IMR-90 (cell line): Measurements from ENCODE around the gene CROCC. TPM values are rescaled to one million over a fixed set of nuclear protein-coding genes. Genes with fewer than 3 reads are reported as not detected.

ENCODE experiments used
- ATAC-seq: fragments of 200-7000 bp; cut with Tn5 transposase; 2 replicates; pipeline ENCODE4 v1.9.1; 2020; ENCODE audit warnings: low read depth, mild to moderate bottlenecking, moderate library complexity
- BruUV-seq: library from RNA; stranded (reverse); fragments of 400-500 nt; replicated peaks from 2 replicates; lab custom pipeline; 2021; lab: Mats Ljungman, UMichigan
- CTCF ChIA-PET: fragments of 300-600 bp; formaldehyde crosslinking; extraction: SDS; loops from one replicate; lab custom pipeline; 2021; ENCODE audit warnings: antibody characterized with exemption; lab: Yijun Ruan, JAX
- POLR2A ChIA-PET: fragments of 300-600 bp; sonication (Branson Sonifier 250); formaldehyde crosslinking; loops from one replicate; lab custom pipeline; 2022; ENCODE audit warnings: antibody characterized with exemption; ENCODE audit not compliant: unreplicated experiment; lab: Charles Lee
- DNase-seq: peaks from one replicate; pipeline ENCODE4 v3.0.0; 2013
- H2AFZ ChIP-seq: replicated peaks from 2 replicates; pipeline ENCODE3; 2013; ENCODE audit warnings: low read length, mild to moderate bottlenecking; ENCODE audit not compliant: poor library complexity
- H2AK5ac ChIP-seq: 2 replicates; pipeline ENCODE4 v1.6.1; 2013; ENCODE audit warnings: low read depth, low read length, inconsistent platforms
- H2AK9ac ChIP-seq: replicated peaks from 2 replicates; pipeline ENCODE3; 2013; ENCODE audit warnings: mild to moderate bottlenecking, low read depth, low read length, moderate library complexity; ENCODE audit not compliant: poor library complexity
- H2BK120ac ChIP-seq: 2 replicates; pipeline ENCODE4 v1.6.1; 2013; ENCODE audit warnings: low read depth, low read length, inconsistent platforms
- H2BK15ac ChIP-seq: 3 replicates; pipeline ENCODE4 v1.6.1; 2013; ENCODE audit warnings: low read depth, low read length, inconsistent platforms
- H2BK20ac ChIP-seq: 2 replicates; pipeline ENCODE4 v1.6.1; 2013; ENCODE audit warnings: low read depth, mild to moderate bottlenecking, inconsistent platforms, low read length, moderate library complexity
- H2BK5ac ChIP-seq: 2 replicates; pipeline ENCODE4 v1.6.1; 2013; ENCODE audit warnings: mild to moderate bottlenecking, low read depth, low read length, inconsistent platforms; ENCODE audit not compliant: poor library complexity, severe bottlenecking
- H3K14ac ChIP-seq: replicated peaks from 2 replicates; pipeline ENCODE4 v1.6.1; 2013; ENCODE audit warnings: low read depth, low read length, inconsistent platforms
- H3K18ac ChIP-seq: 2 replicates; pipeline ENCODE4 v1.6.1; 2013; ENCODE audit warnings: low read depth, low read length, control low read depth
- H3K23ac ChIP-seq: 2 replicates; pipeline ENCODE4 v1.6.1; 2013; ENCODE audit warnings: low read depth, low read length, inconsistent platforms
- H3K27ac ChIP-seq: 2 replicates; pipeline ENCODE4 v1.5.1; 2013; ENCODE audit warnings: mild to moderate bottlenecking, control low read depth, low read length; ENCODE audit not compliant: insufficient read depth
- H3K27me3 ChIP-seq: 2 replicates; pipeline ENCODE4 v1.6.1; 2013; ENCODE audit warnings: low read length; ENCODE audit not compliant: control insufficient read depth, insufficient read depth
- H3K36me3 ChIP-seq: 2 replicates; pipeline ENCODE4 v1.6.1; 2013; ENCODE audit warnings: low read length, mixed read lengths; ENCODE audit not compliant: control insufficient read depth, insufficient read depth
- H3K4ac ChIP-seq: 2 replicates; pipeline ENCODE4 v1.6.1; 2013; ENCODE audit warnings: low read depth, low read length, inconsistent platforms
- H3K4me1 ChIP-seq: 2 replicates; pipeline ENCODE4 v1.6.1; 2013; ENCODE audit warnings: low read length, mixed read lengths; ENCODE audit not compliant: control insufficient read depth, insufficient read depth
- H3K4me2 ChIP-seq: 2 replicates; pipeline ENCODE4 v1.6.1; 2013; ENCODE audit warnings: low read depth, mild to moderate bottlenecking, control low read depth, low read length, moderate library complexity
- H3K4me3 ChIP-seq: 2 replicates; pipeline ENCODE4 v1.5.1; 2013; ENCODE audit warnings: low read depth, mild to moderate bottlenecking, control low read depth, low read length, moderate library complexity; ENCODE audit not compliant: insufficient read depth
- H3K56ac ChIP-seq: 2 replicates; pipeline ENCODE4 v1.6.1; 2013; ENCODE audit warnings: low read length, inconsistent platforms; ENCODE audit not compliant: insufficient read depth; ENCODE audit errors: extremely low read depth
- H3K79me1 ChIP-seq, 2 experiments: 2 replicates each; pipeline ENCODE4 v1.6.1; 2013; ENCODE audit warnings: low read length in 2 of 2, inconsistent platforms in 1 of 2, low read depth in 1 of 2
- H3K9ac ChIP-seq: 2 replicates; pipeline ENCODE4 v1.6.1; 2013; ENCODE audit warnings: low read depth, low read length, control low read depth
- H3K9me1 ChIP-seq: 2 replicates; pipeline ENCODE4 v1.6.1; 2013; ENCODE audit warnings: low read length, inconsistent platforms; ENCODE audit not compliant: insufficient read depth
- H3K9me3 ChIP-seq: 2 replicates; pipeline ENCODE4 v1.6.1; 2013; ENCODE audit warnings: low read length; ENCODE audit not compliant: control insufficient read depth, insufficient read depth
- H4K20me1 ChIP-seq: 2 replicates; pipeline ENCODE4 v1.6.1; 2013; ENCODE audit warnings: low read length, inconsistent platforms; ENCODE audit not compliant: insufficient read depth
- H4K5ac ChIP-seq: 2 replicates; pipeline ENCODE4 v1.6.1; 2013; ENCODE audit warnings: mild to moderate bottlenecking, low read depth, low read length, control low read depth
- H4K8ac ChIP-seq, 2 experiments: 2 replicates each; pipeline ENCODE4 v1.6.1; 2013; ENCODE audit warnings: low read depth in 2 of 2, low read length in 2 of 2, control low read depth in 1 of 2, inconsistent platforms in 1 of 2
- H4K91ac ChIP-seq: 2 replicates; pipeline ENCODE4 v1.6.1; 2013; ENCODE audit warnings: low read depth, low read length, inconsistent platforms; ENCODE audit not compliant: insufficient read depth
- FOS ChIP-seq: fragments of 150-350 bp; IDR thresholded peaks from 2 replicates; pipeline ENCODE4 v1.6.1; 2016; ENCODE audit warnings: low read depth, low read length
- RAD21 ChIP-seq: IDR thresholded peaks from 2 replicates; pipeline ENCODE4 v1.6.1; 2012; ENCODE audit warnings: low read length, improper control_type of control experiment
- RFX5 ChIP-seq: IDR thresholded peaks from 2 replicates; pipeline ENCODE4 v1.8.0; 2012; ENCODE audit warnings: low read depth, mild to moderate bottlenecking, low read length, moderate library complexity
- WGBS, 2 experiments: methylation state at CpG; one replicate each; pipeline versions ENCODE4 v1.1.5 to v1.1.7; 2013; ENCODE audit warnings: missing lambda C conversion rate in 2 of 2; ENCODE audit not compliant: insufficient read length in 1 of 2; ENCODE audit errors: extremely low coverage in 2 of 2; 5-methylcytosine and 5-hydroxymethylcytosine counted together
- dilution Hi-C: fragments of 300-500 bp; cut with HindIII; formaldehyde crosslinking; loops from one replicate; pipeline ENCODE4 v1.14.3; 2018; ENCODE audit warnings: low sequenced_read_pairs; ENCODE audit not compliant: unreplicated experiment
- in situ Hi-C: fragments of 300-500 bp; cut with MboI; formaldehyde crosslinking; loops from 3 replicates; pipeline ENCODE4 v1.14.3; 2019; ENCODE audit warnings: low sequenced_read_pairs, inconsistent platforms, mixed read lengths
- intact Hi-C: fragments of 100-400 bp; cut with micrococcal nuclease; formaldehyde crosslinking; loops from 2 replicates; pipeline ENCODE4 v1.10.0; 2022
- polyA plus RNA-seq, 3 experiments: library from polyadenylated mRNA; depleted of rRNA; stranded (reverse); fragments of >200 nt; gene quantifications; 2 replicates each; pipeline ENCODE4 v1.2.3, GENCODE V29; 2012; ENCODE audit warnings: low replicate concordance in 1 of 3
- total RNA-seq: library from RNA; depleted of rRNA; stranded (reverse); fragments of >200 nt; gene quantifications from 2 replicates; pipeline ENCODE4 v1.2.3, GENCODE V29; 2012
- TF ChIP-seq, protein P1 (sequence below): conservative IDR thresholded peaks from 2 replicates; pipeline ENCODE4 v1.5.1; 2012; ENCODE audit warnings: mild to moderate bottlenecking, low read depth, low read length, improper control_type of control experiment

The CROCC gene
- total and polyA plus RNA-seq, 2 of the 4 experiments (the other 2 are of a cell fraction): 7.5 to 13.7 TPM

DNA sequence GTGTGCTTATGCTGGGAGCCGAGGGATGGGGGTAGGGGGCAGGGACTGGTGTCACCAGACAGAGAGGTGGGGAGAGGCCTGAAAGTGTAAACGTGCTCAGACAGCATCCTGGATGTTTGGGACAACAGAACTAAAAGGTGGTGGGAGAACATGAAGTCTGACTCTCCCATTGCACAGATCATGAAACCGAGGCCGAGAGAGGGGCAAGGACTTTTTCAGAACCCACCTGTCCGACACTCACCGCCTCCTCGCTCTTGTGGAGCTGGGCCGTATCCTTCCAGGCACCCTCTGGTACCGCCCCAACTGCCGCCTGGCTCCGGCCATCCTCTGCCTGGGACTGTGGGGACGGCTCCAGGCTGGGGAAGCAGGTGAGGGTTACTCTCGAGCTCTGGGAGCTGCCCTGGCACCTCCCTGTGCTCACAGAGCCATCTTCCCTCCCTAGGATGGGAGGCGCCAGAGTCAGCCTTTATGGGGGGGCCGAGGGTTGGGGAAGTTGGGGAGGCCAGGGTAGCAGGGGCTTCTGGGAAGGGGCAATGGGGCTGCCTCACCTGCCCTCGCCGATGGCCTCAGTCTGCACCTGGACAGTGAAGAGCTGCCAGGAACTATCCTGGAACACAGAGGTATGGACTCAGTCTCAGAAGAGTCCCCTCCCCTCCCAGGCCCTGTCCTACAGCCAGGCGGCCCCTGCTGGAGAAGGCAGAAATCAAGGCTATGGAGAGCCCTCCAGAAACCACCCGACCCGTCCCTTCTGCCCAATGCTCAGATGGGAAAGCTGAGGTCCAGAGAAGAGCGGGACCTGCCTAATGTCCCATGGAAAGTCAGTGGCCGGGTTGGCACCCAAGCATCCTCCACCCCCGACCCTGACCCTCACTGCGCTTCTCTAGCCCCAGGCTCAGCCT is 83.0 kb downstream of the CROCC start:
- intact Hi-C loops: no loop called here
- in situ Hi-C loops: no loop called here
- Histone ChIP-seq H3K4me1 (peaks cover 2% of the 10 kb centered on the region; the same call in 1 of the 2 replicates), H3K9ac (no peak overlapping the region), H3K23ac (no peak overlapping the region), H4K5ac (no peak overlapping the region), H3K27ac (no peak overlapping the region), H3K4ac (no peak overlapping the region), H2AFZ (peak overlapping the region; percentile 51), H3K9me1 (no peaks in the 10 kb centered on the region; the same call in 1 of the 2 replicates), H2AK9ac (peak overlapping the region; percentile 5), H3K27me3 (no peaks in the 10 kb centered on the region), H2BK15ac (no peak overlapping the region), H2BK120ac (no peak overlapping the region), H3K79me1 (0 out of 4 replicates have a peak, but pooled peaks cover under 1 to 4% of the 10 kb centered on the region in 2 experiments), H2BK20ac (no peak overlapping the region), H2AK5ac (no peak overlapping the region), H3K36me3 (peaks cover 22% of the 10 kb centered on the region), H4K8ac (no peak overlapping the region), H3K56ac (no peak overlapping the region), H3K4me3 (no peak overlapping the region), H3K9me3 (no peaks in the 10 kb centered on the region), H3K18ac (no peak overlapping the region), H4K91ac (no peak overlapping the region), H4K20me1 (peaks cover 15% of the 10 kb centered on the region), H2BK5ac (no peak overlapping the region), H3K4me2 (no peak overlapping the region), H3K14ac (no peak overlapping the region)
- POLR2A ChIA-PET: no interaction called here
- WGBS, 2 experiments: 81% methylated on average over 3 of the region's 24 CpGs; no CpG with 5 or more reads in 1 of the 2 experiments
- CTCF ChIA-PET: no interaction called here
- no TSS peak for BruUV-seq
- DNase-seq (no peak), ATAC-seq (no peak)
- TF ChIP-seq RAD21: peak; percentile 5; the same call in 1 of the 2 replicates
- TF ChIP-seq FOS: no peak
- TF ChIP-seq, protein P1, sequence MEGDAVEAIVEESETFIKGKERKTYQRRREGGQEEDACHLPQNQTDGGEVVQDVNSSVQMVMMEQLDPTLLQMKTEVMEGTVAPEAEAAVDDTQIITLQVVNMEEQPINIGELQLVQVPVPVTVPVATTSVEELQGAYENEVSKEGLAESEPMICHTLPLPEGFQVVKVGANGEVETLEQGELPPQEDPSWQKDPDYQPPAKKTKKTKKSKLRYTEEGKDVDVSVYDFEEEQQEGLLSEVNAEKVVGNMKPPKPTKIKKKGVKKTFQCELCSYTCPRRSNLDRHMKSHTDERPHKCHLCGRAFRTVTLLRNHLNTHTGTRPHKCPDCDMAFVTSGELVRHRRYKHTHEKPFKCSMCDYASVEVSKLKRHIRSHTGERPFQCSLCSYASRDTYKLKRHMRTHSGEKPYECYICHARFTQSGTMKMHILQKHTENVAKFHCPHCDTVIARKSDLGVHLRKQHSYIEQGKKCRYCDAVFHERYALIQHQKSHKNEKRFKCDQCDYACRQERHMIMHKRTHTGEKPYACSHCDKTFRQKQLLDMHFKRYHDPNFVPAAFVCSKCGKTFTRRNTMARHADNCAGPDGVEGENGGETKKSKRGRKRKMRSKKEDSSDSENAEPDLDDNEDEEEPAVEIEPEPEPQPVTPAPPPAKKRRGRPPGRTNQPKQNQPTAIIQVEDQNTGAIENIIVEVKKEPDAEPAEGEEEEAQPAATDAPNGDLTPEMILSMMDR: 0 out of 2 replicates have a peak, but pooled peaks have one; percentile 8
- no peak for TF ChIP-seq RFX5
- dilution Hi-C loops: no loop called here
